ENCODE results near the gene FBLN7.

DNA sequence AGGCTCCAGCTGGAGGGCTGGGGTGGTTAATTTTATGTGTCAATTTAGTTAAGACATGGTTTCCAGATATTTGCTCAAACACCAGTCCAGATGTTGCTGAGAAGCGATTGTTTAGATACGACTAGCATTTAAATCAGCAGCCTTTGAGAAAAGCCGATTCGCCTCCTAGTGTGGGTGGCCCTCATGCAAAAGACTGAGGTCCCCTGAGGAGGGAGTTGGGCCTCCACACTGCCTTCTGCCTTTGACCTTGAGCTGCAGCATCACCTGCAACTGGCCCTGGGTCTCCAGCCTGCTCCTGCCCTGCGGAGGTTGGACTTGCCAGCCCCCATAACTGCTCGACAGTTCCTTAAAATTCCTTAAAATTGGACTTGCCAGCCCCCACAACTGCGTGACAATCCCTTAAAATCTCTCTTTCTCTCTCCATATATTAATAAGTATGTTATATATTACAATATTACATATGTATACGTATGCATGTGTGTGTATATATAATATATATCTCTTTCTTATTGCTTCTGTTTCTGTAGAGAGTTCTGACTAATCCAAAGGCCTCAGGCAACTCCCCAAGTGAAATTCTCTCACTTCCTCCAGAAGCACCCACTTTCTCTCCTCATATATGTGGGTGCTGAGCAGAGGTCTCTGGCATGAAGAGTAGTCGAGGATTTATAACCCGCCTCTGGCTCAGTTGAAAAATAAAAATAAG is 14.4 kb downstream of the FBLN7 start:
- TF ChIP-seq FOXP2 (optimal IDR thresholded peaks at IDR 0.05; ENCODE audit: borderline replicate concordance, extremely low read depth, extremely low read length, insufficient read depth) (no peak), POLR2AphosphoS5 (IDR thresholded peaks at IDR 0.05; ENCODE audit: low read depth, low read length) (no peak), SIN3A (IDR thresholded peaks at IDR 0.05; ENCODE audit: borderline replicate concordance, insufficient read depth, low read length) (no peak)
